ENCODE measurements around the gene RGL3. TPM values are rescaled to one million over a fixed set of nuclear protein-coding genes. Genes with fewer than 3 reads are reported as not detected.
"Not testable (repeated sequence)": the region's sequence is repeated elsewhere in the genome, so short reads cannot be mapped to it uniquely, and the experiment has no call there.

RGL3 gene
- polyA plus RNA-seq, 4 donors: 1.1 to 5.6 (median 1.5) TPM; not detected in 1

- DNase-seq: no peak
- Histone ChIP-seq H3K4me1 (ENCODE audit: control insufficient read depth in 3 of 3, insufficient read depth in 2 of 3, low read depth in 1 of 3, low read length in 2 of 3) (peaks cover 0 to 3% (median 0%) of the 10 kb centered on the region in 3 donors), H3K4me3 (ENCODE audit: low read depth in 1 of 3, low read length in 3 of 3) (no peak overlapping the region), H3K9me3 (ENCODE audit: control insufficient read depth in 2 of 2, insufficient read depth in 1 of 2, low read depth in 1 of 2, low read length in 1 of 2) (no peaks in the 10 kb centered on the region), H3K27me3 (ENCODE audit: control insufficient read depth in 3 of 3, insufficient read depth in 3 of 3, low read length in 3 of 3) (no peaks in the 10 kb centered on the region), H3K27ac (ENCODE audit: low read depth in 1 of 3, low read length in 2 of 3) (no peak overlapping the region), H3K36me3 (ENCODE audit: control insufficient read depth in 3 of 3, insufficient read depth in 2 of 3, low read depth in 1 of 3, low read length in 3 of 3) (peaks cover 23 to 96% (median 24%) of the 10 kb centered on the region in 3 donors)
- FAIRE-seq: no peak
- 87 to 90% (median 89%) methylated on average over 5 to 14 of the region's 14 CpGs for WGBS, 3 donors
Observed at GRCh38 chr19:11446271-11446651, 27.1 kb upstream of the RGL3 start.

- H3K36me3 ChIP-seq (ENCODE audit: control insufficient read depth in 3 of 3, insufficient read depth in 2 of 3, low read depth in 1 of 3, low read length in 3 of 3): peaks cover 24 to 99% (median 28%) of the 10 kb centered on the region in 3 donors
- no peaks in the 10 kb centered on the region for H3K27me3 ChIP-seq (ENCODE audit: control insufficient read depth in 3 of 3, insufficient read depth in 3 of 3, low read length in 3 of 3)
- H3K4me1 ChIP-seq (ENCODE audit: control insufficient read depth in 3 of 3, insufficient read depth in 2 of 3, low read depth in 1 of 3, low read length in 2 of 3): peaks cover 0 to 3% (median 0%) of the 10 kb centered on the region in 3 donors
- H3K4me3 ChIP-seq (ENCODE audit: low read depth in 1 of 3, low read length in 3 of 3): no peak overlapping the region
- DNase-seq (no peak), FAIRE-seq (no peak)
- H3K9me3 ChIP-seq (ENCODE audit: control insufficient read depth in 2 of 2, insufficient read depth in 1 of 2, low read depth in 1 of 2, low read length in 1 of 2): no peaks in the 10 kb centered on the region
- H3K27ac ChIP-seq (ENCODE audit: low read depth in 1 of 3, low read length in 2 of 3): no peak overlapping the region
- 88 to 90% (median 88%) methylated on average over 11 to 13 of the region's 13 CpGs for WGBS, 3 donors
Observed at GRCh38 chr19:11445141-11445540, 26.0 kb upstream of the RGL3 start.

- FAIRE-seq: no peak
- Histone ChIP-seq H3K27me3 (ENCODE audit: control insufficient read depth in 3 of 3, insufficient read depth in 3 of 3, low read length in 3 of 3) (no peaks in the 10 kb centered on the region), H3K4me1 (ENCODE audit: control insufficient read depth in 3 of 3, insufficient read depth in 2 of 3, low read depth in 1 of 3, low read length in 2 of 3) (peaks cover 0 to 3% (median 0%) of the 10 kb centered on the region in 3 donors), H3K27ac (ENCODE audit: low read depth in 1 of 3, low read length in 2 of 3) (no peak overlapping the region), H3K36me3 (ENCODE audit: control insufficient read depth in 3 of 3, insufficient read depth in 2 of 3, low read depth in 1 of 3, low read length in 3 of 3) (peaks cover 24 to 99% (median 28%) of the 10 kb centered on the region in 3 donors), H3K4me3 (ENCODE audit: low read depth in 1 of 3, low read length in 3 of 3) (no peak overlapping the region), H3K9me3 (ENCODE audit: control insufficient read depth in 2 of 2, insufficient read depth in 1 of 2, low read depth in 1 of 2, low read length in 1 of 2) (no peaks in the 10 kb centered on the region)
- 78 to 85% (median 81%) methylated on average over 5 of the region's 5 CpGs for WGBS, 3 donors
- no peak for DNase-seq
Observed at GRCh38 chr19:11444059-11444458, 24.9 kb upstream of the RGL3 start.

- no peaks in the 10 kb centered on the region for H3K9me3 ChIP-seq (ENCODE audit: control insufficient read depth in 2 of 2, insufficient read depth in 1 of 2, low read depth in 1 of 2, low read length in 1 of 2)
- H3K27me3 ChIP-seq (ENCODE audit: control insufficient read depth in 3 of 3, insufficient read depth in 3 of 3, low read length in 3 of 3): no peaks in the 10 kb centered on the region
- WGBS, 3 donors: 79 to 96% (median 92%) methylated on average over 9 of the region's 9 CpGs
- H3K4me3 ChIP-seq (ENCODE audit: low read depth in 1 of 3, low read length in 3 of 3): no peak overlapping the region
- H3K4me1 ChIP-seq (ENCODE audit: control insufficient read depth in 3 of 3, insufficient read depth in 2 of 3, low read depth in 1 of 3, low read length in 2 of 3): peaks cover 0 to 13% (median 0%) of the 10 kb centered on the region in 3 donors
- FAIRE-seq (no peak), DNase-seq (no peak)
- peaks cover 0 to 68% (median 20%) of the 10 kb centered on the region in 3 donors for H3K36me3 ChIP-seq (ENCODE audit: control insufficient read depth in 3 of 3, insufficient read depth in 2 of 3, low read depth in 1 of 3, low read length in 3 of 3)
- peak overlapping the region in 1 of 3 donors; percentile 11 for H3K27ac ChIP-seq (ENCODE audit: low read depth in 1 of 3, low read length in 2 of 3)
Observed at GRCh38 chr19:11437955-11438354, 18.8 kb upstream of the RGL3 start.

- FAIRE-seq: no peak
- peaks cover 0 to 13% (median 0%) of the 10 kb centered on the region in 3 donors for H3K4me1 ChIP-seq (ENCODE audit: control insufficient read depth in 3 of 3, insufficient read depth in 2 of 3, low read depth in 1 of 3, low read length in 2 of 3)
- H3K27me3 ChIP-seq (ENCODE audit: control insufficient read depth in 3 of 3, insufficient read depth in 3 of 3, low read length in 3 of 3): no peaks in the 10 kb centered on the region
- peak in 1 of 2 donors; percentile 39 for DNase-seq
- peak overlapping the region; percentile 51 to 83 (median 68) for H3K4me3 ChIP-seq (ENCODE audit: low read depth in 1 of 3, low read length in 3 of 3)
- 1 to 2% (median 1%) methylated on average over 21 of the region's 21 CpGs for WGBS, 3 donors
- peak overlapping the region; percentile 49 to 91 (median 90) for H3K27ac ChIP-seq (ENCODE audit: low read depth in 1 of 3, low read length in 2 of 3)
- peaks cover 0 to 47% (median 9%) of the 10 kb centered on the region in 3 donors for H3K36me3 ChIP-seq (ENCODE audit: control insufficient read depth in 3 of 3, insufficient read depth in 2 of 3, low read depth in 1 of 3, low read length in 3 of 3)
- no peaks in the 10 kb centered on the region for H3K9me3 ChIP-seq (ENCODE audit: control insufficient read depth in 2 of 2, insufficient read depth in 1 of 2, low read depth in 1 of 2, low read length in 1 of 2)
Observed at GRCh38 chr19:11435833-11436313, 16.8 kb upstream of the RGL3 start.

GRCh38 chr19:11435057-11435832 lies 16.1 kb upstream of the RGL3 start, which contains the start of the genes ODAD3 and PRKCSH:
Gene ODAD3, minus strand, starts transcription at chr19:11435121. Its CDS starts 105 bp downstream, at chr19:11435016.
Gene PRKCSH, plus strand, starts transcription at chr19:11435635. Its CDS starts 483 bp downstream, at chr19:11436118.
- H3K4me1 ChIP-seq (ENCODE audit: control insufficient read depth in 3 of 3, insufficient read depth in 2 of 3, low read depth in 1 of 3, low read length in 2 of 3): peaks cover 0 to 13% (median 0%) of the 10 kb centered on the region in 3 donors
- no peaks in the 10 kb centered on the region for H3K27me3 ChIP-seq (ENCODE audit: control insufficient read depth in 3 of 3, insufficient read depth in 3 of 3, low read length in 3 of 3)
- H3K36me3 ChIP-seq (ENCODE audit: control insufficient read depth in 3 of 3, insufficient read depth in 2 of 3, low read depth in 1 of 3, low read length in 3 of 3): peaks cover 0 to 41% (median 7%) of the 10 kb centered on the region in 3 donors
- FAIRE-seq: peak; percentile 44
- peak; percentile 100 for DNase-seq
- 0 to 1% (median 0%) methylated on average over 52 to 53 of the region's 53 CpGs for WGBS, 3 donors
- peak within 1 kb of the TSS; percentile 51 to 83 (median 68) for H3K4me3 ChIP-seq (ENCODE audit: low read depth in 1 of 3, low read length in 3 of 3)
- no peaks in the 10 kb centered on the region for H3K9me3 ChIP-seq (ENCODE audit: control insufficient read depth in 2 of 2, insufficient read depth in 1 of 2, low read depth in 1 of 2, low read length in 1 of 2)
- H3K27ac ChIP-seq (ENCODE audit: low read depth in 1 of 3, low read length in 2 of 3): peak within 1 kb of the TSS; percentile 49 to 91 (median 90)

- H3K27ac ChIP-seq (ENCODE audit: low read depth in 1 of 3, low read length in 2 of 3): peak overlapping the region in 2 of 3 donors; percentile 70 to 91
- no peak for FAIRE-seq
- H3K27me3 ChIP-seq (ENCODE audit: control insufficient read depth in 3 of 3, insufficient read depth in 3 of 3, low read length in 3 of 3): no peaks in the 10 kb centered on the region
- 1 to 7% (median 5%) methylated on average over 9 of the region's 9 CpGs for WGBS, 3 donors
- DNase-seq: no peak
- peaks cover 0 to 35% (median 7%) of the 10 kb centered on the region in 3 donors for H3K36me3 ChIP-seq (ENCODE audit: control insufficient read depth in 3 of 3, insufficient read depth in 2 of 3, low read depth in 1 of 3, low read length in 3 of 3)
- H3K4me3 ChIP-seq (ENCODE audit: low read depth in 1 of 3, low read length in 3 of 3): peak overlapping the region in 2 of 3 donors; percentile 68 to 83
- no peaks in the 10 kb centered on the region for H3K9me3 ChIP-seq (ENCODE audit: control insufficient read depth in 2 of 2, insufficient read depth in 1 of 2, low read depth in 1 of 2, low read length in 1 of 2)
- peaks cover 0 to 13% (median 0%) of the 10 kb centered on the region in 3 donors for H3K4me1 ChIP-seq (ENCODE audit: control insufficient read depth in 3 of 3, insufficient read depth in 2 of 3, low read depth in 1 of 3, low read length in 2 of 3)
Observed at GRCh38 chr19:11434703-11435056, 15.6 kb upstream of the RGL3 start.

GRCh38 chr19:11433526-11433925 lies 14.4 kb upstream of the RGL3 start:
- not testable (repeated sequence) for H3K27me3 ChIP-seq (ENCODE audit: control insufficient read depth in 3 of 3, insufficient read depth in 3 of 3, low read length in 3 of 3); FAIRE-seq; H3K4me3 ChIP-seq (ENCODE audit: low read depth in 1 of 3, low read length in 3 of 3); H3K9me3 ChIP-seq (ENCODE audit: control insufficient read depth in 2 of 2, insufficient read depth in 1 of 2, low read depth in 1 of 2, low read length in 1 of 2); H3K27ac ChIP-seq (ENCODE audit: low read depth in 1 of 3, low read length in 2 of 3); DNase-seq
- peaks cover 0 to 25% (median 5%) of the 10 kb centered on the region in 3 donors for H3K36me3 ChIP-seq (ENCODE audit: control insufficient read depth in 3 of 3, insufficient read depth in 2 of 3, low read depth in 1 of 3, low read length in 3 of 3)
- H3K4me1 ChIP-seq (ENCODE audit: control insufficient read depth in 3 of 3, insufficient read depth in 2 of 3, low read depth in 1 of 3, low read length in 2 of 3): peaks cover 0 to 13% (median 0%) of the 10 kb centered on the region in 3 donors
- WGBS, 3 donors: 93 to 97% (median 94%) methylated on average over 3 of the region's 3 CpGs

Measured in small intestine (tissue), 7 donors.